Measurements from ENCODE around the gene NES. TPM values are rescaled to one million over a fixed set of nuclear protein-coding genes. Genes with fewer than 3 reads are reported as not detected.

NES gene
- total RNA-seq, 1 experiment from 2014 or later: 8.4 TPM

DNA sequence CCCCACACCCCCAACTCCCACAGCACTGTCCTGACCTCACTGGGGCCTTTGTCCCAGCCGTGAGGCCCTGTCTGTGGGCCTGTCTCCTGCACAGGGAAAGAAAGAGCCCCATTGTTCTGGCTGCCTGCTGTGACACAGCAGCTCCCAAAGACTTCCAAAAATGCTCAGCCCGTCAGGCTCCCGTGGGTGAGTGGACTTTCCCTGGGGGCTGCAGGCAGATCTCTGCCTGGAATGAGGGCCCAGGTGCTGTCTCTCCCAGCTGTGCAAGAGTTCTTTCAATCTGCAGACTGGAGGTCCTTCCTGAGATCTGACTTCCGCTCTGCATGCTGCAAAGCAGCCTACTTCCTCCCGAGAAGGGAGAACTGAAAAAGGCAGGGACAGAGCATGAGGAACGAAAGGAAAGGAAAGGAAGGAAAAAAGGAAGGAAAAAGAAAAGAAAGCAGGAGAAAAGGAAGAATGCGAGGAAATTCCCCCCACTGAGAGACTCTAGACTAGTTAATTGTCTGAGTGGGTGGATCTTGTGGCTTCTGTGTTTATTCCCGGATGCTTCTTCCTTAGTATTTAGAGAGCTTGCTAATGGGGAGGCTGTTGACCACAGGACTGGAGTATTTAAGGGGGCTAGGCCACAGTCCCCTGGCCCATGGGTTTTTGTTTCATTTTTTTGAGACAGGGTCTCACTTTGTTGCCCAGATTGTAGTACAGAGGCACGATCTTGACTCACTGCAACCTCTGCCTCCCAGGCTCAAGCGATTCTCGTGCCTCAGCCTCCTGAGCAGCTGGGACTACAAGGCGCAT is 15.0 kb downstream of the NES start:
- Histone ChIP-seq H3K36me3 (ENCODE audit: control insufficient read depth in 1 of 2, insufficient read depth in 2 of 2, low read length in 2 of 2) (peaks cover 0 to 7% of the 10 kb centered on the region in 2 experiments; a peak in 1 of 4 replicates), H3K9me3 (ENCODE audit: control insufficient read depth in 1 of 2, insufficient read depth in 1 of 2, low read depth in 1 of 2, low read length in 2 of 2) (no peaks in the 10 kb centered on the region), H3K4me1 (ENCODE audit: control insufficient read depth in 1 of 2, insufficient read depth in 2 of 2, low read length in 2 of 2) (peaks cover 52 to 86% of the 10 kb centered on the region in 2 experiments), H3K27ac (ENCODE audit: low read depth, low read length) (peak overlapping the region; percentile 99), H4K20me1 (ENCODE audit: insufficient read depth) (peaks cover 2% of the 10 kb centered on the region; the same call in 1 of the 2 replicates), H3K79me2 (ENCODE audit: insufficient read depth, low read length) (peaks cover 40% of the 10 kb centered on the region), H3K4me2 (ENCODE audit: low read length) (peak overlapping the region; percentile 94), H3K4me3 (replicated peaks in 1 of 2; ENCODE audit: low read depth in 1 of 2, low read length in 2 of 2) (peak overlapping the region; percentile 65 to 90), H3K27me3 (ENCODE audit: insufficient read depth, low read length) (no peaks in the 10 kb centered on the region), H3K9ac (ENCODE audit: low read length) (peak overlapping the region; percentile 87), H3K9me2 (ENCODE audit: insufficient read depth) (no peaks in the 10 kb centered on the region), H2AFZ (ENCODE audit: low read depth, low read length, poor library complexity, severe bottlenecking) (no peak overlapping the region)
- DNase-seq (ENCODE audit: low read depth, low spot score) (no peak), ATAC-seq (peak; percentile 16)
- no TSS peak for BruUV-seq (replicated peaks)
- ChIA-PET RAD21 (ENCODE audit: low non-redundant PET in 1 of 2, low total read pairs in 2 of 2, uncharacterized antibody in 2 of 2, unreplicated experiment in 2 of 2) (no interaction called here), POLR2A (interaction anchor here (1.0 to 3.4 kb wide), 8 partner anchors 10 to 44 kb away, joined by 3 to 33 read pairs (median 6); partner anchors contain the start of genes CRABP2 and NES), CTCF (interaction anchor here (2.5 to 4.2 kb wide), 5 partner anchors 15 to 64 kb away, joined by 14 to 28 read pairs (median 18); partner anchors contain the start of genes CRABP2 and NES)
- TF ChIP-seq FOSL1 (IDR thresholded peaks at IDR 0.05; ENCODE audit: low read depth) (no peak), EZH2phosphoT487 (IDR thresholded peaks at IDR 0.05; ENCODE audit: borderline replicate concordance) (no peak), CEBPB (IDR thresholded peaks at IDR 0.05; ENCODE audit: low read depth) (no peak), TCF7L2 (IDR thresholded peaks at IDR 0.05; ENCODE audit: borderline replicate concordance, extremely low read depth, insufficient read depth, insufficient read length) (no peak), EZH2 (IDR thresholded peaks at IDR 0.05) (no peak), POLR2AphosphoS5 (IDR thresholded peaks at IDR 0.05; ENCODE audit: low read depth, low read length) (no peak)
- TF ChIP-seq, protein P1, sequence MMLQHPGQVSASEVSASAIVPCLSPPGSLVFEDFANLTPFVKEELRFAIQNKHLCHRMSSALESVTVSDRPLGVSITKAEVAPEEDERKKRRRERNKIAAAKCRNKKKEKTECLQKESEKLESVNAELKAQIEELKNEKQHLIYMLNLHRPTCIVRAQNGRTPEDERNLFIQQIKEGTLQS (IDR thresholded peaks at IDR 0.05): no peak
- TF ChIP-seq, protein P2, sequence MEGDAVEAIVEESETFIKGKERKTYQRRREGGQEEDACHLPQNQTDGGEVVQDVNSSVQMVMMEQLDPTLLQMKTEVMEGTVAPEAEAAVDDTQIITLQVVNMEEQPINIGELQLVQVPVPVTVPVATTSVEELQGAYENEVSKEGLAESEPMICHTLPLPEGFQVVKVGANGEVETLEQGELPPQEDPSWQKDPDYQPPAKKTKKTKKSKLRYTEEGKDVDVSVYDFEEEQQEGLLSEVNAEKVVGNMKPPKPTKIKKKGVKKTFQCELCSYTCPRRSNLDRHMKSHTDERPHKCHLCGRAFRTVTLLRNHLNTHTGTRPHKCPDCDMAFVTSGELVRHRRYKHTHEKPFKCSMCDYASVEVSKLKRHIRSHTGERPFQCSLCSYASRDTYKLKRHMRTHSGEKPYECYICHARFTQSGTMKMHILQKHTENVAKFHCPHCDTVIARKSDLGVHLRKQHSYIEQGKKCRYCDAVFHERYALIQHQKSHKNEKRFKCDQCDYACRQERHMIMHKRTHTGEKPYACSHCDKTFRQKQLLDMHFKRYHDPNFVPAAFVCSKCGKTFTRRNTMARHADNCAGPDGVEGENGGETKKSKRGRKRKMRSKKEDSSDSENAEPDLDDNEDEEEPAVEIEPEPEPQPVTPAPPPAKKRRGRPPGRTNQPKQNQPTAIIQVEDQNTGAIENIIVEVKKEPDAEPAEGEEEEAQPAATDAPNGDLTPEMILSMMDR (IDR thresholded peaks at IDR 0.05 in 2 of 3, conservative IDR thresholded peaks at IDR 0.05 in 1 of 3; ENCODE audit: borderline replicate concordance in 1 of 3, insufficient read depth in 1 of 3, low read depth in 2 of 3, low read length in 2 of 3): no peak
- intact Hi-C loops (cut with micrococcal nuclease): no loop called here
